K562 (cell line): ENCODE measurements around the gene CCL8.

Experiments used
- EZH2 ChIP-seq: IDR thresholded peaks from 2 replicates; pipeline ENCODE4 v1.6.1; 2012; ENCODE audit warnings: low read depth, mild to moderate bottlenecking, inconsistent platforms, low read length, borderline replicate concordance
- KAT7 ChIP-seq: sonication (generic); formaldehyde crosslinking; IDR thresholded peaks from 2 replicates; pipeline ENCODE4 v1.8.0; 2022; ENCODE audit warnings: missing genetic modification reagents, mild to moderate bottlenecking, borderline replicate concordance
- MAFG ChIP-seq: fragments of 450-650 bp; conservative IDR thresholded peaks from 2 replicates; pipeline ENCODE4 v1.6.1; 2016; ENCODE audit warnings: missing genetic modification characterization, missing compliant biosample characterization
- POLR2A ChIP-seq: fragments of 450-650 bp; conservative IDR thresholded peaks from 2 replicates; pipeline ENCODE4 v1.6.1; 2016
- RBM22 ChIP-seq: fragments of 200-400 bp; formaldehyde crosslinking; IDR thresholded peaks from 2 replicates; pipeline ENCODE4 v1.6.1; 2018; ENCODE audit warnings: low read length, low read depth; ENCODE audit not compliant: poor library complexity, severe bottlenecking
- RNF2 ChIP-seq: sonication (generic); IDR thresholded peaks from 2 replicates; pipeline ENCODE4 v1.6.1; 2016
- SMARCC2 ChIP-seq: fragments of 450-650 bp; IDR thresholded peaks from 2 replicates; pipeline ENCODE4 v1.6.1; 2017; ENCODE audit warnings: antibody characterized with exemption, moderate library complexity, mild to moderate bottlenecking, low read depth
- ZBTB1 ChIP-seq: sonication (generic); formaldehyde crosslinking; IDR thresholded peaks from 2 replicates; pipeline ENCODE4 v1.8.1; 2023; ENCODE audit warnings: missing genetic modification reagents, low read depth, mild to moderate bottlenecking, borderline replicate concordance
- ZZZ3 ChIP-seq: fragments of 450-650 bp; IDR thresholded peaks from 2 replicates; pipeline ENCODE4 v1.6.1; 2016; ENCODE audit warnings: antibody characterized with exemption, mild to moderate bottlenecking, moderate library complexity
- TF ChIP-seq, protein P1 (sequence below): sonication (generic); formaldehyde crosslinking; IDR thresholded peaks from 2 replicates; pipeline ENCODE4 v1.8.0; 2022; ENCODE audit warnings: mild to moderate bottlenecking, missing genetic modification reagents
- TF ChIP-seq, protein P2 (sequence below): fragments of 450-650 bp; IDR thresholded peaks from 2 replicates; pipeline ENCODE4 v1.7.1; 2018; ENCODE audit warnings: mild to moderate bottlenecking, low read depth; ENCODE audit not compliant: partially characterized antibody

DNA sequence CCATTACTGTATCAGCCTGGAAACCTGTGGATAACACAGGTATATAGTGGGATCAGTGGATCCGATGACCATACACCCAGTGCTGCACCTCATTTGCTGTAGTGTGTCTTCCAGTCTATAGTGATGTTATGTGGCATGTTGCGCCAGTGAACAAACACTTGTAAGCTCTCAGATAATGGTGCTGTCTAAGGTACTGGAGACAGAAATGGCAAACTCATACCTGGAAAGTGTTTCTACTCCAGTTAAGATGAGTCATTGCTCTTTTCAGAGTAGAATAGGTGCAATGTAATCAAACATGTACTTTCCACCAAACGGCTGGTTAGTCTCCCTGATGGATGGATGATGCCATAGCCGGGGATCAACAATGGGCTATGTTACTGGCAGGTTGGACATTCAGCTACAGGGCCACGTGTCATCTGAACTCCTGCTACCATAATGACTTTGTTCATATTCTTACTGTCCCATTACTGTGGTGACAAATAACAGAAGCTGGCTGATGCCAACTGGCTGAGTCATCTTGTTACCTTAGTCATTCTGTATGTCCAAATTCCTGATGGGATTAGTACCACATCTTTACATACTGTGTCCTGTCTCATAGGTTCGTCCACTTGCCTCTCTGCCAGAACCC lies 27.4 kb upstream of the CCL8 start:
- TF ChIP-seq RNF2 = no peak
- TF ChIP-seq KAT7 (CRISPR knock-in tag) = no peak
- no peak for TF ChIP-seq ZZZ3
- TF ChIP-seq POLR2A = no peak
- TF ChIP-seq ZBTB1 (CRISPR knock-in tag) = no peak
- TF ChIP-seq, protein P1, sequence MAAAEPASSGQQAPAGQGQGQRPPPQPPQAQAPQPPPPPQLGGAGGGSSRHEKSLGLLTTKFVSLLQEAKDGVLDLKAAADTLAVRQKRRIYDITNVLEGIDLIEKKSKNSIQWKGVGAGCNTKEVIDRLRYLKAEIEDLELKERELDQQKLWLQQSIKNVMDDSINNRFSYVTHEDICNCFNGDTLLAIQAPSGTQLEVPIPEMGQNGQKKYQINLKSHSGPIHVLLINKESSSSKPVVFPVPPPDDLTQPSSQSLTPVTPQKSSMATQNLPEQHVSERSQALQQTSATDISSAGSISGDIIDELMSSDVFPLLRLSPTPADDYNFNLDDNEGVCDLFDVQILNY = no peak
- TF ChIP-seq MAFG (tag) = no peak
- TF ChIP-seq RBM22 = no peak
- TF ChIP-seq EZH2 = no peak
- no peak for TF ChIP-seq SMARCC2
- TF ChIP-seq, protein P2, sequence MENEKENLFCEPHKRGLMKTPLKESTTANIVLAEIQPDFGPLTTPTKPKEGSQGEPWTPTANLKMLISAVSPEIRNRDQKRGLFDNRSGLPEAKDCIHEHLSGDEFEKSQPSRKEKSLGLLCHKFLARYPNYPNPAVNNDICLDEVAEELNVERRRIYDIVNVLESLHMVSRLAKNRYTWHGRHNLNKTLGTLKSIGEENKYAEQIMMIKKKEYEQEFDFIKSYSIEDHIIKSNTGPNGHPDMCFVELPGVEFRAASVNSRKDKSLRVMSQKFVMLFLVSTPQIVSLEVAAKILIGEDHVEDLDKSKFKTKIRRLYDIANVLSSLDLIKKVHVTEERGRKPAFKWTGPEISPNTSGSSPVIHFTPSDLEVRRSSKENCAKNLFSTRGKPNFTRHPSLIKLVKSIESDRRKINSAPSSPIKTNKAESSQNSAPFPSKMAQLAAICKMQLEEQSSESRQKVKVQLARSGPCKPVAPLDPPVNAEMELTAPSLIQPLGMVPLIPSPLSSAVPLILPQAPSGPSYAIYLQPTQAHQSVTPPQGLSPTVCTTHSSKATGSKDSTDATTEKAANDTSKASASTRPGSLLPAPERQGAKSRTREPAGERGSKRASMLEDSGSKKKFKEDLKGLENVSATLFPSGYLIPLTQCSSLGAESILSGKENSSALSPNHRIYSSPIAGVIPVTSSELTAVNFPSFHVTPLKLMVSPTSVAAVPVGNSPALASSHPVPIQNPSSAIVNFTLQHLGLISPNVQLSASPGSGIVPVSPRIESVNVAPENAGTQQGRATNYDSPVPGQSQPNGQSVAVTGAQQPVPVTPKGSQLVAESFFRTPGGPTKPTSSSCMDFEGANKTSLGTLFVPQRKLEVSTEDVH = no peak
